Measurements from ENCODE around the gene NCKAP5. TPM values are rescaled to one million over a fixed set of nuclear protein-coding genes. Genes with fewer than 3 reads are reported as not detected.

The NCKAP5 gene
- total and polyA plus RNA-seq, 9 of the 15 experiments (the other 6 are each of a cell fraction or from before 2014, with no cell fraction given), result not detected

- no peak for TF ChIP-seq ZNF277 (CRISPR knock-in tag; IDR thresholded peaks at IDR 0.05; ENCODE audit: borderline replicate concordance)
Observed at GRCh38 chr2:132798341-132798740, 769.9 kb downstream of the NCKAP5 start (continued).

GRCh38 chr2:132797556-132797955 lies 770.7 kb downstream of the NCKAP5 start:
- CTCF ChIA-PET (ENCODE audit: low intra/inter-chr PET ratio), result no interaction called here
- Histone ChIP-seq H3K9ac (ENCODE audit: insufficient read depth in 1 of 2, low read depth in 2 of 2, low read length in 2 of 2) (no peak overlapping the region), H3K4me2 (ENCODE audit: insufficient read depth, low read length) (no peak overlapping the region), H3K4me3 (no peak overlapping the region), H3K9me3 (replicated peaks; ENCODE audit: control insufficient read depth, insufficient read depth, low read depth, low read length) (no peaks in the 10 kb centered on the region), H4K20me1 (replicated peaks; ENCODE audit: control insufficient read depth, insufficient read depth, low read length) (no peaks in the 10 kb centered on the region), H3K9me1 (ENCODE audit: control insufficient read depth, insufficient read depth, low read length) (no peaks in the 10 kb centered on the region), H3K4me1 (replicated peaks in 1 of 2; ENCODE audit: control insufficient read depth in 2 of 2, insufficient read depth in 2 of 2, low read length in 2 of 2) (no peaks in the 10 kb centered on the region), H3K79me2 (ENCODE audit: control insufficient read depth, insufficient read depth, low read length) (no peaks in the 10 kb centered on the region), H3K27me3 (ENCODE audit: control insufficient read depth in 2 of 2, insufficient read depth in 2 of 2, low read length in 2 of 2) (no peaks in the 10 kb centered on the region), H3K27ac (ENCODE audit: extremely low read depth, low read depth, low read length) (no peak overlapping the region), H2AFZ (ENCODE audit: low read depth, low read length) (no peak overlapping the region), H3K36me3 (ENCODE audit: control insufficient read depth, insufficient read depth, low read length) (no peaks in the 10 kb centered on the region)
- POLR2A ChIA-PET, result interaction anchor here (0.7 kb wide), 1 partner anchor 991 kb away, joined by 3 read pairs; no protein-coding TSS in a partner anchor
- WGBS (ENCODE audit: insufficient coverage, low coverage, missing lambda C conversion rate), result 3% methylated on average over 3 of the region's 3 CpGs
- in situ Hi-C loops (cut with MboI) (no loop called here), intact Hi-C loops (cut with micrococcal nuclease) (no loop called here)
- no TSS peak for BruUV-seq (replicated peaks)
- FAIRE-seq (no peak), DNase-seq (ENCODE audit: extremely low read depth in 1 of 4, low spot score in 3 of 4) (no peak), ATAC-seq (no peak)
- TF ChIP-seq CLOCK (CRISPR knock-in tag; IDR thresholded peaks at IDR 0.05; ENCODE audit: borderline replicate concordance), result no peak
- no peak for TF ChIP-seq E2F1 (CRISPR knock-in tag; IDR thresholded peaks at IDR 0.05)
- TF ChIP-seq COPS2 (conservative IDR thresholded peaks at IDR 0.05), result no peak
- TF ChIP-seq ZNF134 (CRISPR knock-in tag; conservative IDR thresholded peaks at IDR 0.05), result no peak
- no peak for TF ChIP-seq ERF (CRISPR knock-in tag; IDR thresholded peaks at IDR 0.05)
- no peak for TF ChIP-seq CEBPG (CRISPR knock-in tag; IDR thresholded peaks at IDR 0.05)
- TF ChIP-seq CEBPG (tag; conservative IDR thresholded peaks at IDR 0.05 in 1 of 2, IDR thresholded peaks at IDR 0.05 in 1 of 2), result no peak
- TF ChIP-seq TAF7 (tag; IDR thresholded peaks at IDR 0.05), result no peak

Data from K562 (cell line).